ENCODE results near the gene SCRT2. TPM values are rescaled to one million over a fixed set of nuclear protein-coding genes. Genes with fewer than 3 reads are reported as not detected.

Gene SCRT2
- polyA plus RNA-seq, 3 donors, result not detected

- no peaks in the 10 kb centered on the region for H3K36me3 Mint-ChIP-seq
- Histone ChIP-seq H3K36me3 (replicated peaks in 1 of 2; ENCODE audit: control insufficient read depth in 1 of 2, insufficient read depth in 2 of 2, low read length in 2 of 2) (no peaks in the 10 kb centered on the region), H3K27ac (ENCODE audit: low read depth in 1 of 2, low read length in 2 of 2) (no peak overlapping the region), H3K9me3 (replicated peaks in 1 of 2; ENCODE audit: control insufficient read depth in 1 of 2, insufficient read depth in 1 of 2, low read length in 2 of 2) (no peaks in the 10 kb centered on the region), H3K4me2 (replicated peaks; ENCODE audit: extremely low read depth, low read length, poor library complexity, severe bottlenecking) (no peak overlapping the region), H3K9ac (ENCODE audit: insufficient read depth, low read length, poor library complexity, severe bottlenecking) (no peak overlapping the region), H3K79me2 (ENCODE audit: insufficient read depth, low read length) (no peaks in the 10 kb centered on the region), H2AFZ (ENCODE audit: insufficient read depth, low read depth, low read length, poor library complexity, severe bottlenecking) (no peak overlapping the region), H3K27me3 (ENCODE audit: control insufficient read depth in 2 of 2, insufficient read depth in 2 of 2, low read length in 2 of 2) (no peaks in the 10 kb centered on the region), H4K20me1 (ENCODE audit: insufficient read depth, low read length) (no peaks in the 10 kb centered on the region), H3K4me3 (replicated peaks in 1 of 3; ENCODE audit: low read depth in 2 of 3, low read length in 3 of 3) (no peak overlapping the region), H3K4me1 (ENCODE audit: control insufficient read depth in 1 of 2, insufficient read depth in 2 of 2, low read length in 2 of 2) (no peaks in the 10 kb centered on the region)
- no peak for DNase-seq
- no peak overlapping the region for H3K27ac Mint-ChIP-seq
- H3K4me3 Mint-ChIP-seq, result no peak overlapping the region
- intact Hi-C loops (cut with micrococcal nuclease), result no loop called here
- TF ChIP-seq, protein P1, sequence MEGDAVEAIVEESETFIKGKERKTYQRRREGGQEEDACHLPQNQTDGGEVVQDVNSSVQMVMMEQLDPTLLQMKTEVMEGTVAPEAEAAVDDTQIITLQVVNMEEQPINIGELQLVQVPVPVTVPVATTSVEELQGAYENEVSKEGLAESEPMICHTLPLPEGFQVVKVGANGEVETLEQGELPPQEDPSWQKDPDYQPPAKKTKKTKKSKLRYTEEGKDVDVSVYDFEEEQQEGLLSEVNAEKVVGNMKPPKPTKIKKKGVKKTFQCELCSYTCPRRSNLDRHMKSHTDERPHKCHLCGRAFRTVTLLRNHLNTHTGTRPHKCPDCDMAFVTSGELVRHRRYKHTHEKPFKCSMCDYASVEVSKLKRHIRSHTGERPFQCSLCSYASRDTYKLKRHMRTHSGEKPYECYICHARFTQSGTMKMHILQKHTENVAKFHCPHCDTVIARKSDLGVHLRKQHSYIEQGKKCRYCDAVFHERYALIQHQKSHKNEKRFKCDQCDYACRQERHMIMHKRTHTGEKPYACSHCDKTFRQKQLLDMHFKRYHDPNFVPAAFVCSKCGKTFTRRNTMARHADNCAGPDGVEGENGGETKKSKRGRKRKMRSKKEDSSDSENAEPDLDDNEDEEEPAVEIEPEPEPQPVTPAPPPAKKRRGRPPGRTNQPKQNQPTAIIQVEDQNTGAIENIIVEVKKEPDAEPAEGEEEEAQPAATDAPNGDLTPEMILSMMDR (IDR thresholded peaks at IDR 0.05), result no peak
- peaks cover 0 to 2% (median 0%) of the 10 kb centered on the region in 7 donors for H3K9me3 Mint-ChIP-seq
- WGBS (ENCODE audit: insufficient coverage), result 100% methylated on average over 1 of the region's 5 CpGs
- H3K27me3 Mint-ChIP-seq (ENCODE audit: low read depth in 3 of 3), result peaks cover 6 to 19% (median 10%) of the 10 kb centered on the region in 3 donors
- no peaks in the 10 kb centered on the region for H3K4me1 Mint-ChIP-seq
Measured at GRCh38 chr20:719068-719467, 43.5 kb upstream of the SCRT2 start.

DNA sequence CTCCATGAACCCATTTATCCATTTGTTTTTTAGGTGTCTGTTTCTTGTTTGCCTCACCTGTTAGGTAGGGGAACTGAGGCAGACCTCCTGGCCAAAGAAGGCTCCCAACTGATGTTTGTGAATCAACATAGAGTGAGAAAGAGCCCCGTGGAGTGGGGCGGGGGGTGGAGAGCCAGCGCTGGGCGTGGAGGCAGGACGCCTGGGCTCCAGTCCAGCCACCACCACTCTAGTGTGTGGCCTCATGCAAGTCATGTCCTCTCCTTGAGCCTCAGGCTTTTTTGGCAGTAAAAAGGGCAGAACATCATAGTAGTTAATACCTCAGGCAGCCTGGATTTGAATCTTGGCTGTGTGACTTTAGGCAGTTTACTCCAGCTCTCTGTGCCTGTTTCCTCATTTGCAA is 42.2 kb upstream of the SCRT2 start:
- Mint-ChIP-seq H3K4me1 (no peaks in the 10 kb centered on the region), H3K9me3 (peaks cover 0 to 8% (median 7%) of the 10 kb centered on the region in 7 donors), H3K27ac (no peak overlapping the region), H3K27me3 (ENCODE audit: low read depth in 3 of 3) (peaks cover 2 to 13% (median 8%) of the 10 kb centered on the region in 3 donors), H3K36me3 (no peaks in the 10 kb centered on the region), H3K4me3 (no peak overlapping the region)
- no peak overlapping the region for H3K4me3 ChIP-seq (replicated peaks in 1 of 3; ENCODE audit: low read depth in 2 of 3, low read length in 3 of 3)
- no peak overlapping the region for H3K27ac ChIP-seq (ENCODE audit: low read depth in 1 of 2, low read length in 2 of 2)
- H3K79me2 ChIP-seq (ENCODE audit: insufficient read depth, low read length), result no peaks in the 10 kb centered on the region
- no peak overlapping the region for H3K9ac ChIP-seq (ENCODE audit: insufficient read depth, low read length, poor library complexity, severe bottlenecking)
- DNase-seq, result no peak
- H3K27me3 ChIP-seq (ENCODE audit: control insufficient read depth in 2 of 2, insufficient read depth in 2 of 2, low read length in 2 of 2), result no peaks in the 10 kb centered on the region
- H4K20me1 ChIP-seq (ENCODE audit: insufficient read depth, low read length), result no peaks in the 10 kb centered on the region
- no peak overlapping the region for H2AFZ ChIP-seq (ENCODE audit: insufficient read depth, low read depth, low read length, poor library complexity, severe bottlenecking)
- no peaks in the 10 kb centered on the region for H3K36me3 ChIP-seq (replicated peaks in 1 of 2; ENCODE audit: control insufficient read depth in 1 of 2, insufficient read depth in 2 of 2, low read length in 2 of 2)
- 71% methylated on average over 5 of the region's 5 CpGs for WGBS (ENCODE audit: insufficient coverage)
- H3K9me3 ChIP-seq (replicated peaks in 1 of 2; ENCODE audit: control insufficient read depth in 1 of 2, insufficient read depth in 1 of 2, low read length in 2 of 2), result peaks cover 5% of the 10 kb centered on the region in 2 donors
- TF ChIP-seq, protein P1 (IDR thresholded peaks at IDR 0.05), result no peak
- intact Hi-C loops (cut with micrococcal nuclease), result no loop called here
- no peak overlapping the region for H3K4me2 ChIP-seq (replicated peaks; ENCODE audit: extremely low read depth, low read length, poor library complexity, severe bottlenecking)
- H3K4me1 ChIP-seq (ENCODE audit: control insufficient read depth in 1 of 2, insufficient read depth in 2 of 2, low read length in 2 of 2), result no peaks in the 10 kb centered on the region
